Measurements from ENCODE around the gene LPO. TPM values are rescaled to one million over a fixed set of nuclear protein-coding genes. Genes with fewer than 3 reads are reported as not detected.
A peak's percentile ranks its signal among the peaks of the same experiment; 100 is the strongest.

Gene LPO
- total RNA-seq, 3 donors from 2014 or later: not detected

- Histone ChIP-seq H3K4me1 (ENCODE audit: low read depth) (no peaks in the 10 kb centered on the region), H3K36me3 (ENCODE audit: low read depth) (no peaks in the 10 kb centered on the region)
- intact Hi-C loops (cut with DNase I, micrococcal nuclease): no loop called here
Observed at GRCh38 chr17:58302171-58302918, 64.0 kb downstream of the LPO start.

GRCh38 chr17:58302919-58303585, 64.7 kb downstream of the LPO start:
- Histone ChIP-seq H3K4me1 (ENCODE audit: low read depth) (no peaks in the 10 kb centered on the region), H3K9me3 (no peaks in the 10 kb centered on the region), H3K4me3 (no peak overlapping the region), H3K36me3 (ENCODE audit: low read depth) (no peaks in the 10 kb centered on the region)
- intact Hi-C loops (cut with DNase I, micrococcal nuclease): no loop called here
- ATAC-seq (no peak), DNase-seq (no peak)
- TF ChIP-seq CTCF (IDR thresholded peaks at IDR 0.05): no peak

More at GRCh38 chr17:58302171-58302918, 64.0 kb downstream of the LPO start:
- H3K4me3 ChIP-seq: no peak overlapping the region
- no peak for TF ChIP-seq CTCF (IDR thresholded peaks at IDR 0.05)
- no peaks in the 10 kb centered on the region for H3K9me3 ChIP-seq
- no peak for DNase-seq
- no peak for ATAC-seq

GRCh38 chr17:58303971-58304749, 65.8 kb downstream of the LPO start:
- peak; percentile 52 for TF ChIP-seq CTCF (IDR thresholded peaks at IDR 0.05)
- no peaks in the 10 kb centered on the region for H3K4me1 ChIP-seq (ENCODE audit: low read depth)
- no peaks in the 10 kb centered on the region for H3K36me3 ChIP-seq (ENCODE audit: low read depth)
- no peaks in the 10 kb centered on the region for H3K9me3 ChIP-seq
- DNase-seq (peak in 2 of 3 donors; percentile 39 to 62), ATAC-seq (peak; percentile 90)
- H3K4me3 ChIP-seq: no peak overlapping the region
- intact Hi-C loops (cut with DNase I, micrococcal nuclease): no loop called here

- ATAC-seq (no peak), DNase-seq (no peak)
- Histone ChIP-seq H3K36me3 (ENCODE audit: low read depth) (no peaks in the 10 kb centered on the region), H3K4me3 (no peak overlapping the region), H3K4me1 (ENCODE audit: low read depth) (no peaks in the 10 kb centered on the region), H3K9me3 (no peaks in the 10 kb centered on the region)
- TF ChIP-seq CTCF (IDR thresholded peaks at IDR 0.05): no peak
- intact Hi-C loops (cut with DNase I, micrococcal nuclease): no loop called here
Observed at GRCh38 chr17:58304750-58305486, 66.5 kb downstream of the LPO start.

GRCh38 chr17:58305626-58306025, 67.2 kb downstream of the LPO start:
- H3K4me1 ChIP-seq (ENCODE audit: low read depth): no peaks in the 10 kb centered on the region
- intact Hi-C loops (cut with DNase I, micrococcal nuclease): no loop called here
- DNase-seq (no peak), ATAC-seq (no peak)
- TF ChIP-seq CTCF (IDR thresholded peaks at IDR 0.05): no peak
- H3K4me3 ChIP-seq: no peak overlapping the region
- no peaks in the 10 kb centered on the region for H3K9me3 ChIP-seq
- H3K36me3 ChIP-seq (ENCODE audit: low read depth): no peaks in the 10 kb centered on the region
